ENCODE results near the gene CKB. TPM values are rescaled to one million over a fixed set of nuclear protein-coding genes. Genes with fewer than 3 reads are reported as not detected.
A peak's percentile ranks its signal among the peaks of the same experiment; 100 is the strongest.

The CKB gene
- 282 and 412 TPM in 2 replicates for total RNA-seq (2014; rRNA removed; shearing (Covaris generic))

DNA sequence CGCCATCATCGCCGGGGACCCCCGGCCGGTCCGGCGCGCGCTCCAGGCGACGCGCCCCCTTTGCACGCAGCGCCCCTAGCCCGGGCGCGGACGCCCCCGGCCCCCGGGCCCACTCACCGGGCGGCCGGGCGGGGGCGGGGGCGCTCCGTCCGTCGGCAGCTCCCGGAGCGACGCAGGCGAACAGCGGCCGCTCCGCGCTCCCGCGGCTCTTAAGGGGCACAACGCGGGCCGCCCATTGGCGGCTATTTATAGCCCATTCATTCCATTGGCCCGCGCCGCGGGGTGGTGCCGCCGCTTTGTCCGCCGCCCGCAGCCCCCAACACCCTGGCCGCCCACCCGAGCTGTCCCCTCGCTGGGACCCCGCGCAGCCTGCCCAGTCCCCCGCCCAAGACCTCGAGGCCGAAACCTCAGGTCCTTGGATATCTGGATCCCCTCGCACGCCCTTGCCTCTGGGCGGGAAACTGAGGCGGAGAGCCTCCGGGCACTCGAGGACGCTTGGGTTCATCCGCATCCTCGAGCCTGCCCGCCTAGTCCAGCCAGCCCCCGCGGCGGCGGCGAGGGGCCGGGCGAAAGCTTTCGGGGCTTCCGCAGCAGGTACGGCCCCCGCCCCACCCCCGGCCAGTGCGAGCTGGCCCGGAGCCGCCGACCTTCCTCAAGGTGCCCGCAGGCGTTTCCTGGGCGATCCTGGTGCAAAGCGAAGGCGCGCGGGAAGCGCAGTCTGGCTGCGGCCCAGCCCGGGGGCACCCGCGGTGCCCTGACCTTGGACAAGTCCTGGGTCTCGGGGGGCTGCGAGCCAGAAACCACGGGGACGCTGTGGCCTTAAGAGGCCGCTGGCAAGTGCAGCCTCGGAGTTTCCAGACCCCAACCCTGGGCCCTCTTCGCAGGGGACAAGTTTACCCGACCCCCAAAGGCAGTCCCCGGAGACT lies at the start of gene CKB:
Gene CKB, minus strand, starts transcription at position 182 of the 926 bp plus-strand sequence. CDS start 337 bp downstream, outside the sequence.
- peak; percentile 96 for DNase-seq
- Histone ChIP-seq H3K27me3 (ENCODE audit: control insufficient read depth, insufficient read depth, low read length) (peaks cover 15% of the 10 kb centered on the region), H3K36me3 (replicated peaks; ENCODE audit: control insufficient read depth, insufficient read depth, low read length) (peaks cover 10% of the 10 kb centered on the region), H3K4me3 (ENCODE audit: insufficient read depth, low read depth, low read length) (peak within 1 kb of the TSS; percentile 88)

DNA sequence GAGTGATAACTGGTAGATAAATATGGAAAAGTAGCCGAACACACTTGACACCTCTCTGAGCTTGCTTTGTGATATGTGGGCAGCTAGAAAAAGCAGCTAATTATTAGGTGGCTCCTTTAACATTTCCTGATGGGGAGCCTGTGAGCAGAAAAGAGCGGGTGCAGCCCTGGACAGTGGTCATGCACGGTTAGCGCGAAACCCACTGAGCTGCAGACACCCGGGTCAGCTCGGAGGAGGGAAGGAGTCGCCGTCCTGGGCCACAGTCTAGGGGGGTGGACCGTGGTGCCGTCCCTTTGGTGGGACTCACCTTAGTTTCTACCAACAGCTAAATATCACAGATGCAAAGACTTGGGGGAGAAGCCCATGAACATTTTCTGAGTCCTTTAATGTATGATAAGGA lies 46.8 kb upstream of the CKB start:
- H3K27me3 ChIP-seq (ENCODE audit: control insufficient read depth, insufficient read depth, low read length) = no peaks in the 10 kb centered on the region
- no peak for DNase-seq
- no peaks in the 10 kb centered on the region; the same call in 1 of the 2 replicates for H3K36me3 ChIP-seq (replicated peaks; ENCODE audit: control insufficient read depth, insufficient read depth, low read length)
- H3K4me3 ChIP-seq (ENCODE audit: insufficient read depth, low read depth, low read length) = no peak overlapping the region

DNA sequence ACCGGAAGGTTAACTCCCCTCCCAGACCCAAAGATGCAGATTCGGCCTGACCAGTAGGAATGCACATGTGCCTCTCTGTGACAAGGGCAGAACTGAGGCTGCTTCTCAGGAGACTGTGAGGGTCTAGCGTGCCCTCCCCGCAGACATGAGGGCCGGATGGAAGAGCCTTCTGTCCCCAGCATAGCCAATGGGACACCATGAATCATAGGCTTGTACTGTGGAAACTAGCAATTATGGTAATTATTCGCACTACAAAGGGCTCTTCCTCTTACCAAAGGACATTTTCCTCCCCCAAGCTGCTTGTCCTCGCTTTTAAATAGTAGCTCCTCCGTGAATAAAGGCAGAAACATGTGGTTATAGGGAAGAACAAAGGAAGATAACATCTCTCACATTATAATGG lies 46.3 kb upstream of the CKB start:
- Histone ChIP-seq H3K36me3 (replicated peaks; ENCODE audit: control insufficient read depth, insufficient read depth, low read length) (no peaks in the 10 kb centered on the region; the same call in 1 of the 2 replicates), H3K27me3 (ENCODE audit: control insufficient read depth, insufficient read depth, low read length) (no peaks in the 10 kb centered on the region), H3K4me3 (ENCODE audit: insufficient read depth, low read depth, low read length) (no peak overlapping the region)
- DNase-seq = no peak

DNA sequence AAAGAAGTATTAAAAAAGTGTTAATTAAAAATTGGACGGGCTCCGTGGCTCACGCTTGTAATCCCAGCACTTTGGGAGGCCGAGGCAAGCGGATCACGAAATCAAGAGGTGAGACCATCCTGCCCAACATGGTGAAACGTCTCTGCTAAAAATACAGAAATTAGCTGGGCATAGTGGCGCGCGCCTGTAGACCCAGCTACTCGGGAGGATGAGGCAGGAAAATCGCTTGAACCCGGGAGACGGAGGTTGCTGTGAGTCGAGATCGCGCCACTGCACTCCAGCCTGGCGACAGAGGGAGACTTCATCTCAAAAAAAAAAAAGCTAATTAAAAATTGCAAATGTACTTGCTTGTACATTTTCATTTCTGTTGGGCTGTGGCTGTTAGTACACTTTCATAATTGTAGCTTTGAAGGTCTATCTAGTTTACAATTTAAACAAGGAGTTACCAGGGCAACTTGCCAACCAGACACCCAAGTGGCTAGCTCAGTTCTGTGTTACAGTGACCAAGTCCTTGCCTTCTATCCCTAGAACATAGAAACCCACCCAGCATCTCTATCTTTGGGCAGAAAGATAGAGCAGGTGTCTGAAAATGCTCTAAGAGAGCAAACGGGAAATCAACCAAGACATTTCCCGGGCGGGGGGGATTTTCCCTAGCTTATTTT lies 41.3 kb upstream of the CKB start:
- peak overlapping the region; percentile 94 for H3K4me3 ChIP-seq (ENCODE audit: insufficient read depth, low read depth, low read length)
- DNase-seq = no peak
- no peaks in the 10 kb centered on the region for H3K27me3 ChIP-seq (ENCODE audit: control insufficient read depth, insufficient read depth, low read length)
- H3K36me3 ChIP-seq (replicated peaks; ENCODE audit: control insufficient read depth, insufficient read depth, low read length) = peaks cover 5% of the 10 kb centered on the region

DNA sequence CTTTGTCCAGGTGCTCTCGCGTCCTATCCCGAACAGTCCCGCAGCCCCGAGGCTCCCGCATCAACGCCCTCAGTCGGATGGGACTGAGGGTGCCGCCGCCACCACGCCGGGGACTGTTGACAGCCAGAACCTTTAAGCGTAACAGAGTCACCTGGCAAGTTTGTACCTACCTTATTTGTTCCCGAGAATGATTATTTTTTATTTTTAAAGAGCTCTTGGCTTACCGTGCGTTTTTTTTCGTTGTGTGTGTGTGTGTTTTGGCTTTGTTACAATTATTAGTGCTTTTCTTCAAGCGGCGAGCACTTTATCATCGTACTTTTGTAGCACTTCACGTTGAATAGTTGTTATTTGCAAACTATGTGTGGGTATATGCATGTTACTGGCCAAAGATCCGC lies 40.6 kb upstream of the CKB start:
- H3K4me3 ChIP-seq (ENCODE audit: insufficient read depth, low read depth, low read length) = peak overlapping the region; percentile 94
- H3K36me3 ChIP-seq (replicated peaks; ENCODE audit: control insufficient read depth, insufficient read depth, low read length) = peaks cover 5% of the 10 kb centered on the region
- no peak for DNase-seq
- H3K27me3 ChIP-seq (ENCODE audit: control insufficient read depth, insufficient read depth, low read length) = no peaks in the 10 kb centered on the region

DNA sequence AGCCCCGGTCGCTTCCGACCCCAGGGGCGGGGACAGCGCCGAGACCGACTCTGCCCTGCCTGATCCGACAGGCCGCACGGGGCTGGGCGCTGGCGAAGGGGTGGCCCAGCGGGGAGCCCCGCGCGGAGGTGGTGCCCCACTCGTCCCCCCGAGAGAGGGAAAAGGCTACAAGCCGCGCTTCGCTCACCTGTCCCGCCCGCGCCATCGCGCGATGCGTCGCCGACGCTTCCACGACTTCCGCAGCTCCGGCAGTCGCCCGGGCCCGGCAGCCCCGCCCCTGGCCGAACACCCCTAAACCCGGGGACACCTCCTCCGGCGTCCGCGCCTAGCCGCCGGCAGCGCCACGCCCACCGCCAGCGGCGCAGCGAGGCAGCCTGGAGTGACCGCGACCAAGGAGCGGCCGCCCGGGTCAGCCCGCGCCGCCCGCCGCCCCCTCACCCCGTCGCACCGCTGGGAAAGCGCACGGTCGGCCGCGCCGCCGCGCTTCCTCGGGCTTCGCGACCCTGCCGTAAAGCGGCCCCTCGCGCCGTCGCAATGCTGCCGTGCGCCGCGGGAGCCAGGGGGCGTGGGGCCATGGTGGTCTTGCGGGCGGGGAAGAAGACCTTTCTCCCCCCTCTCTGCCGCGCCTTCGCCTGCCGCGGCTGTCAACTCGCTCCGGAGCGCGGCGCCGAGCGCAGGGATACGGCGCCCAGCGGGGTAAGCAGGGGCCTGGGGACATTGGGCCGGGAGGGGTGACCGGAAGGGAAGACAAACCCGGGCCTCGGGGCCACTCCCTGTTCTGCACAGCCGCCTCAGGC lies 40.0 kb upstream of the CKB start, which contains the start of the genes BAG5 and COA8:
Gene BAG5, minus strand, starts transcription at position 229 of the 797 bp plus-strand sequence. CDS start 1,493 bp downstream, outside the sequence.
Gene COA8, plus strand, starts transcription at position 532 of the 797 bp plus-strand sequence. Its CDS starts 42 bp downstream, at position 574.
- peak; percentile 98 for DNase-seq
- no peaks in the 10 kb centered on the region for H3K27me3 ChIP-seq (ENCODE audit: control insufficient read depth, insufficient read depth, low read length)
- peak within 1 kb of the TSS; percentile 94 for H3K4me3 ChIP-seq (ENCODE audit: insufficient read depth, low read depth, low read length)
- H3K36me3 ChIP-seq (replicated peaks; ENCODE audit: control insufficient read depth, insufficient read depth, low read length) = peaks cover 5% of the 10 kb centered on the region

DNA sequence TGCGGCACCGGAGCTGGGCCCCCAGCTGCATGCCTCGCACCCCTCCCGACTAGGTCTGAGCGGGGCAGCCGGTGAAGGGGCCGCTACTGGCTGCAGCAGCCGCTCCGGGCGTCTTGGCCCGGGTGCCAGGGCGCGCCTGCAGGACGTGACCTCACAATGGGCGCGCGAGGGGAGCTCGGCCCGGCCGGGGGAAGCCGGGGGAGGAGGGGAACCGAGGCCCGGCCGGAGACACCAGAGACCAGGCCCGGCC lies 39.5 kb upstream of the CKB start:
- Histone ChIP-seq H3K27me3 (ENCODE audit: control insufficient read depth, insufficient read depth, low read length) (no peaks in the 10 kb centered on the region), H3K36me3 (replicated peaks; ENCODE audit: control insufficient read depth, insufficient read depth, low read length) (peaks cover 5% of the 10 kb centered on the region), H3K4me3 (ENCODE audit: insufficient read depth, low read depth, low read length) (peak overlapping the region; percentile 94)
- DNase-seq = peak; percentile 90

DNA sequence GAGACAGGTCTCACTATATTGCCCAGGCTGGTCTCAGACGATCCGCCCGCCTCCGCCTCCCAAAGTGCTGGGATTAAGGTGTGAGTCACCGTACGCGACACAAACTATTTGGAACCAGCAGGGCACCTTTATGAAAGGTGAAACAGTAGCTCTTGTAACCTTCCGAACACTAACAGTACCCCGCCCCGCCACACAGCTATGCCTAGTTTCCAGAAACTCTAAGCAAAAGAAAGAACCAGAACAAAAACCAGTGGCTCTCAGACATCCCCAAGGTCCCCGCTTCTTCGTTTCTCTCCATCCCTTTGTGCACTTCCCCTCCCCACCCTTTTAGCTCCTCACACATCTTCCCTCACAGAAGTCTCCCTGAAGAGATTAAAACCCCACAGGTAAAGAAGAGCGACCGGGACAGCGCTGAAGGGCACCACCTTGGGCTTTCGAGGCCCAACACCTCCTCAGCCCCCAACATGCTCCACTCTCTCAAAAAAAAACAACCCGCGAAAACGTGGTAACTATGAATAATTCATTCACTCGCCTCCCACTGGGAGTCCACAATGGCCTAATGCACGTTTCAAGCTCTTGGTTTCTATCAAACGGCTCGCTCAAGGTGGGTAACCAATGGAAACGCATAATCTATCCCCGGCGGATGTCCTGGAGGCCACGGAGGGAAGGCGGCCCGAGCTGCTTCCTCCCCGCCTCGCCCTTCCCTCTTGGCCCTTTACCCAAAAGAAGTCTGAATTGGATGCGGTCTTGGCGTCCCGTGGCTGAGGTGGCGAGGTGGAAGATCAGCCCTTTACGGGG lies 39.0 kb upstream of the CKB start:
- H3K4me3 ChIP-seq (ENCODE audit: insufficient read depth, low read depth, low read length) = peak overlapping the region; percentile 94
- DNase-seq = peak; percentile 87

DNA sequence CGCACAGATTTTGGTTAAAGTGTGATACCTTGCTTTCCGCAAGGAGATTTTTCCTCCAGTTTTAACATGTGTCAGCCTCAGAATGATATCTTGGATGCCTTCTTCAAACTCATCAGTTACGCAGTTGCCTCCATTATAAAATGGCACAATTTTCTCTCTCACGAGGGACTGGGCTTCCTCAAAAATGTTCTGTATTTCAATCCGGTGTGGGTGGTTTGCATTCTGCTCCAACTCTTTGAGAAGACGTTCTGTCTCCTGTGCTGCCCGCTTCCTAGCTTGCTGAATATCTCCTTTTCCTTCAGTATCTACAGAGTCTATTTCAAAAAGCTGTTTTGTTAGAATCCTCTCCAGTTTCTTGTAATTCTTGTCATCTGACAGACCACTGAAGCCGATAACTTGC lies 38.1 kb upstream of the CKB start:
- H3K36me3 ChIP-seq (replicated peaks; ENCODE audit: control insufficient read depth, insufficient read depth, low read length) = peaks cover 5% of the 10 kb centered on the region
- H3K4me3 ChIP-seq (ENCODE audit: insufficient read depth, low read depth, low read length) = no peak overlapping the region
- H3K27me3 ChIP-seq (ENCODE audit: control insufficient read depth, insufficient read depth, low read length) = no peaks in the 10 kb centered on the region
- DNase-seq = no peak

More for the DNA sequence above, 39.0 kb upstream of the CKB start:
- peaks cover 5% of the 10 kb centered on the region for H3K36me3 ChIP-seq (replicated peaks; ENCODE audit: control insufficient read depth, insufficient read depth, low read length)
- no peaks in the 10 kb centered on the region for H3K27me3 ChIP-seq (ENCODE audit: control insufficient read depth, insufficient read depth, low read length)

DNA sequence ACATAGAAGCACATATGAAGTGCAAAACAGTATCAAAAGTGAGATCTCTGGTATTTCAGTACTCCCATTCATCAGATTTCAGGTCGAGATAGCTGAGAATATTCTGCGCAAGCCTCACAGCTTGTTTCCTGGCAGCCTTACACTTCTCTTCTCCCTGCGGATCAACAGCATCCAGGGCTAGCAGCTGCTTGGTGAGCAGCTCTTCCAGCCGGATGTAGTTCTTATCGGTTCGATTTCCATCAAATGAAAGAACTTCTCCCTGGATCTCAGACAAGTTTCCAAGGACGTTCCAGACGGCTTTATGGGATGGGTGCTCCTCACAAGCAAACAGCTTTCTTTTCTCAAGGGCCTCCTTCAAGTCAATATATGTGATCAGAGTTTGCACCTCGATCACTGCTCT lies 37.1 kb upstream of the CKB start:
- H3K27me3 ChIP-seq (ENCODE audit: control insufficient read depth, insufficient read depth, low read length) = no peaks in the 10 kb centered on the region
- H3K4me3 ChIP-seq (ENCODE audit: insufficient read depth, low read depth, low read length) = no peak overlapping the region
- DNase-seq = no peak
- H3K36me3 ChIP-seq (replicated peaks; ENCODE audit: control insufficient read depth, insufficient read depth, low read length) = peaks cover 5% of the 10 kb centered on the region

DNA sequence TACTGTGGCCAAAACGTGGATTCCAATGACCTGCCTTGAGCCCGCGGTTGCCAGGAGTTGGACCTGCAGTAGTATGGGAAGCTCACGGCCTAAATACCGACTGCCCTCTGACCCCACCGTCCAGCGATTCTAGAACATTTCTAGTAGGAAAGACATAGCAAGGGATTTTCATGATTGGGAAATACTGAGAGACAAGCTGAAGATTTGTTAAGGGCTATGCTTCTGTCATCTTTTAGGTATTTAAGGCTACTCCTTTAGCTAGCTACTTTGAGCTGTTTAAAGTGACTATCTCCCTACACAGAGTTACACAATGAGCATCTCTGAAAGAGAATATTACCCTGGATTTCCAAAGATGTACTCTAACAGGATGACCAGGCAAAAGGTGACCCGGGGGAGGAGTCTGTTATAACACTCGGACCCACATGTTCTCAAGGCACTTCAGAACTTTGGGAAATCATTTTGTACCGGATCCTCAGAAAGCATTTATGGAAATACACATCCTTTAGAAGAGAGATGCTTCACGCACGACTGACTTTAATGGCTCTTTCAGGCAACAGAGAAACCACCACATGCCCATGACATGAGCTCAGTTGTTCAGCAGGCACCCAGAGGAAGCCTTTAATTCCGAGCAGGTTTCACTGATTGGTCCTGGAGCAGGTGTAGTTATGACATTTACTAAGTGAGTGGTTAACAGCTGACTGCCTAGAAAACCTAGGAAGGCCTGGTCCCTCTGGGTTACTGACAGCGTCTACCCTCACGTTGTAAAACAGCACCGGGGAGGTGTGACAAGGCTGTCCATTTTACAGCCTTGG lies 35.6 kb upstream of the CKB start:
- no peak for DNase-seq
- H3K36me3 ChIP-seq (replicated peaks; ENCODE audit: control insufficient read depth, insufficient read depth, low read length) = peaks cover 5% of the 10 kb centered on the region
- no peak overlapping the region for H3K4me3 ChIP-seq (ENCODE audit: insufficient read depth, low read depth, low read length)
- H3K27me3 ChIP-seq (ENCODE audit: control insufficient read depth, insufficient read depth, low read length) = no peaks in the 10 kb centered on the region

DNA sequence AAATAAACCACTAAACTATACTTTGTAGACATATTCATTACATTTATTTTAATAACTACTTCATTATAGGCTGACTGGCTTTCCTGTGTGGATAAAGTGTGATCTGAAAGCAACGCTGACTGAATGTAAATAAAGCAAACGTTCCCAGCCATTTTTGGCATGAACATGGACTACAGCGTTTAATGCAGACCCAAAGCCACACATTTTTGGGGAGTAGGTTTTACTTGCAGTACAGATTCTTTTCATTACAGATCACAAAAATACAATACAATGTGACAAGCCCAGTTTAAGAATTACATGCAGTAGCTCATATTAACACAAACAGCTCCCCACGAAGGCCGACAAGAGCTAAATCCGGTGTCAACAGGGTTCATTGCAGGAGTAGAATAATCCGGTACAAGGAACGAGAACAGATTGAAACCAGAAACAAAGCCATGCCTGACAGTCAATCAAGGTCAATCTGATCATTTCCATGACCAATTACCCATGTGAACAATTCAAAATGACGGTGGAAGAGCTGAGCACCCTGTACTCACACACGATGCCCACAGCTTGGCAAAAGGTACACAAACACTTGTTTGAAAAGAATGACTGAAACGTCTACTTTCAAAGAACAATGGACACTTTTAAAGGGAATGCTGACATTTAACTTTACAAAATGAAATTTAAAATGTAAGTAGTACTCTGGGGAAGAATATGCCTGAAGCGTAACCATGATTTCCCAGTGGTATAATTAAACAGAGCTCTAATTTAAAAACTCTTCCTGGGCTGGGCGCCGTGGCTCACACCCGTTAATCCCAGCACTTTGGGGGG lies 34.5 kb upstream of the CKB start:
- Histone ChIP-seq H3K4me3 (ENCODE audit: insufficient read depth, low read depth, low read length) (no peak overlapping the region), H3K36me3 (replicated peaks; ENCODE audit: control insufficient read depth, insufficient read depth, low read length) (peaks cover 5% of the 10 kb centered on the region), H3K27me3 (ENCODE audit: control insufficient read depth, insufficient read depth, low read length) (no peaks in the 10 kb centered on the region)
- no peak for DNase-seq

Measured in H7 (cell line).